ENCODE data around the gene SLC18A3.

SLC18A3 gene

DNA sequence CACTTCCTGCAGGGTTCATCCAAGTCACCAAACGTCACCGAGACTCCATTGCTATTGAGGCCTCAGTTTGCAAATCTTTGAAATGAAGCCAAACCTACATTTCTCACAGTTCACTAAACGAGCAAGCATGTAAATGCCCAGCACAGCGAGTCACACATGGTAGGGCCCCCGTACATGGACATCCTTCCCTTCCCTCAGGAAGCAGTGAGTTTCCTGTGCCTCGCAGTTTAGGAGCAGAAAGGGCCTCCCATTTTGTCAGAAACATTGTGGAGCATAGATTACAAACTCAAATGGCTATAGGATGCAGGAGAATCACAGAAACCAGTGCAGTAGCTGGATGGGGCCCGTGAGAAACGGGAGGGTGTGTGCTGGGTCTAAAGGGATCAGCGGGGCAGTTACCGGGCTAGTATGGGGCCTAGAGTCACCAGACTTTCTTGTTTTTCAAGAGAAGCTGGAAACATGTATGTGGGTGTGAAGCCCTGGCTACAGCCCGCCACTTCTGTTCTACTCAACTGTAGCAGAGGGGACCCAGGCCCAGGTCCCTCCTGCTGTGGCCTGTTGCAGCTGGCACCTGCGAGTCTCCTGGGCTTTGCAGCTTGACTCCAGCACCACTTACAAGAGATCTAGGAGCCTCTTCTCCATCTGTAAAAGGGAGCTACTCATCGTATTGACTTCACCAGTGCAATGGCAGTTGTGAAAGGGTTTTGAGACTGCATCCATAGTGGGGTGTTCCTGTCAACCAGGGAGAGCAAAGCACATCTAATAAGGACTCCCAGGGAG lies 14.2 kb upstream of the SLC18A3 start:
- no peak for DNase-seq (ENCODE audit: low spot score)
- FAIRE-seq, result no peak

DNA sequence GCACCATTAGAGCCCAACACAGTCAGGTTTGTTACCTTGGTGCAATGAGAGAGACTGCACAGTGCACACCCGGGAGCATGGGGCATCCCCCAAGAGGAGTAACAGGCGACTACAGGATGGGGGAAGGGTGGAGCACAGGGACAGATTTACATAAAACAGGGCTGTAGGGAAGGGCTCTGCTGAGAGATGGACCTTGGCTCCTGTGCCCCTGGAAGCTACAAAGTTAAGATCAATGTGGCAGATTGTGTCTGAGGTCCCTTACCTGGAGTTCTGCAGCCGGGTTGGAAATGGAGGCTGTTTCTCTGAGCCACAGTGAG lies 13.7 kb upstream of the SLC18A3 start:
- DNase-seq (ENCODE audit: low spot score) (no peak), FAIRE-seq (no peak)

DNA sequence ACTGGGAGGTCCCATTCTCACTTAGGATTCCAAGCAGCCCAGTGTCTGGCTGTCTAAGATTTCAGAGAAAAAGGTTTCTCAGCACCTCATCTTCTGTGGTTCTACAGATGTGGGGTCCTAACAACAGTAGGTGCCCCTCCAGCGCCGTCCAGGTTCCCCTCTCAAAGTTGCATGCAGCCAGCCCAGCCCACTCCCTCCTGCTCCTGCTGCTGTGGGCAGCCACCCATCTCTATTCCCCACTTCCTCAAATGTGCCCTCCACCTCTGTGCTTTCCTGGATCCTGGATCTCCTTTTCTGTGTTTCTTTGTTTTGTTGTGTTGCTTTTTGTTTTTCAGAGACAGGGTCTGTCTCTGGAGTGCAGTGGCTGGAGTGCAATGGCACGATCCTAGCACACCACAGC lies 13.3 kb upstream of the SLC18A3 start:
- FAIRE-seq (no peak), DNase-seq (ENCODE audit: low spot score) (no peak)

DNA sequence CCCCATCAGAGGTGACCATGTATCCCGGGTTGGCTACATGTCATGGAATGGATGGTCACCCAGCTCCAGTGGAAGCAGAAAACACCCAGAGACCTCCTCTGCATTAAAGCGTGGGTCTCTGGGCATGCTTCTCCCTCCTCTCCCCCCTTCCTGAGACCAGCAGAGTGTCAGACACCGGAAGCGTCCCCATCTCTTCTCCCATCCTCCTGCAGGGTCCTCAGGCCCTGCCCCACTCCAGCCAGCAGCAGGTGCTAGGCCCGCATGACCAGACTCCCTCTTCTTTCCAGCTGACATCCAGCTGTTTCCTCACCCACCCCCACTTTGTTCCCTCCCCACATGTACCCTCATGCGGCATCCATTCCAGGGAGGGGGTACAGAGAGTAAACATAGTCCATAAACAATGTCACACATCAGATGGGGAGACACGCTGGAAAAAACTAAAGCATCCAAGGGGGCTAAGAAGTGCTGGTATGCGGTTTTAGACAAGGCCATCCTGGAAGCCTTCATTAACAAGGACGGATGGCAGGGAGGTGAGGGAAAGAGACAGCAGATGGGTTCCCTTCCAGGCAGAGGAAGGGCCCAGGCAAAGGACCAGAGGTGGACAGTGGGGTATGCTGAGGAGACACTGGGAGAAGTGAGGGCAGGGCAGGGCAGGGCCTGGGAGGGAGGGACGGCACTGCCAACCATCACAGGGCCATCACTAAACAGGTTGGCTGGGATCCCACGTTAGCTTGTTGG lies 12.5 kb upstream of the SLC18A3 start:
- DNase-seq (ENCODE audit: low spot score) (no peak), FAIRE-seq (no peak)

DNA sequence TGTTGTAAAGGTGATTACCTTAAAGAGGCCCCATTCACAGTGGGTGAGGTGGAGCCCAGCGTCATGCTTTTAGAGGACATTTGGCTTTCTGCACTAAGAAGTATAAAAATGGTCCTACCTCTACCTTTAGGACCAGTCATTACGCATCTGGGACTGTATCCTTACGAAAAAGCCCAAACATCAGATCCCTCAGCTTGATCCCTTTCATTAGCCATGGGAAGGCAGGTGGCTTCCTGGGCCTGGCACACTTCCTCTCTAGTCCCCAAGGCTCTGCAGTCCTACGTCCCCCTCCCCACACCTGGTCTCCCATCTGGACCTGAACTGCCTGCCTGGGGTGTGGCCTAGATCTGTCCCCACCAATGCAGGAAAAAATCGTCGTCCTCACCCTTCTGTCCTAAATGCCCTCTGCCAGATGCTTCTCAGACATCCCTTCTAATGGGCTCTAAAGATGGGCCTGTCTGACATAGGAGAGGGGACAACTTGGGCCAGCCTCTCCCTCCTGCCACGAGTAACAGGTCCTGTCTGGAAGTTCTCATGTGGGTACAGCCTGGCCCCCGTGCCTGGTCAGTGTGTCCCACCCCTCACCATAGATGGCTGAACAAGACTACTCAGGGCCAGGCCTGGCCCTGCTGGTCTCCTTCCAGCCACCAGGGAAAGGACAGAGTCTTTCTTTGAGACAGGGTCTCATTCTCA lies 11.8 kb upstream of the SLC18A3 start:
- FAIRE-seq (no peak), DNase-seq (ENCODE audit: low spot score) (no peak)

DNA sequence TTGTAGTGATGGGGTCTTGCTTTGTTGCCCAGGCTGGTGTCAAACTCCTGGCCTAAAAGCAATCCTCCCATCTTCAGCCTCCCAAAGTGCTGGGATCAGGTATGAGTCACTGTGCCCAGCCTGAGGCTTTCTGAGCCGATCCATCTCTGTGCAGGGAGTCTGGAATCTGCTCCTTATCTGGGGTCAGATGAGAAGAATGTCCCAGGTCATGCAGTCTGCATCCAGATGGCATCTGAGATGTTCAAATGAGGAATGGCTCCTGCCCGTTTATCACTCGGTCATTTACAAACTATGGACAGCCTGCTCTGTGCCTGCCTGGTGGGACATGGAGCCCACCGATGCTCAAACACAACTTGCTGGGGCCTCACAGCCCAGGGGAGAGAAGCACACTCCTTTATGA lies 11.1 kb upstream of the SLC18A3 start:
- no peak for FAIRE-seq
- peak; percentile 38 for DNase-seq (ENCODE audit: low spot score)

DNA sequence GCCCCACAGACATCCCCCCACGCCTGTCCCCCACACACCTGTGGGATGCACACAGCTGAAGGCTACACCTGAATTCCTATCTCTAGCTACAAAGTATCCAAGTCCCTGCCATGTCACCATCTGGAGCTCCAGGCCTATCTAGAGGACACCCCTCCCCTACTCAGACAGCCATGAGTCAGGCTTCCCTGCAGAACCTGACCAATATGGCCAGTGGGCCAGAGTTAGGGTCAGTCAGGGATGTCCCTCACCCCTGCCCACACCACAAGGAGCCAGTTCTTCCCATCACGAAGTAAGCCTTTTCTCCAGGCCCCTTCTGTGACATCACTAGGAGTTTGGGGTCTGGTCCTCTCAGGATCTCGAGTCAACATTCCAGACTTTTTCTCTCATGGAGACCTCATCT lies 10.6 kb upstream of the SLC18A3 start:
- FAIRE-seq (no peak), DNase-seq (ENCODE audit: low spot score) (no peak)

DNA sequence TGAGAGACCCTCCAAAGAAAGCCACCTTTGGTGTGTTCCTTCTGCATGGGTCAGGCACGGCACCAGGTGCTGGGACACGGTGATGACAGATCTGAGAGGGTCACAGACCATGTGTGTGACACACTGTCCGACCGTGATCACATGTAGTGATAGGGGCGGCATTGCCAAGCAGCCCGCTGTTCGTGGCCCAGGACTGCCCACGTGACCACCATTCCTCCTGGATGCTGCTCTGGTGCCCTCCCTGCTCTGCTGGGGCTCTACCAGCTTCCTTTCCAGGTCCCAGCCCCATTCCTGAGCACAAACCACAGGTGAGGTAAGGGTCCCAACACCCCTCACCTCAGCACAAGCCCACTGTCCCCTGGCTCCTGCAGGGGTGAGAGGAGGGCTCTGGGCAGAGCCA lies 10.1 kb upstream of the SLC18A3 start:
- FAIRE-seq, result no peak

DNA sequence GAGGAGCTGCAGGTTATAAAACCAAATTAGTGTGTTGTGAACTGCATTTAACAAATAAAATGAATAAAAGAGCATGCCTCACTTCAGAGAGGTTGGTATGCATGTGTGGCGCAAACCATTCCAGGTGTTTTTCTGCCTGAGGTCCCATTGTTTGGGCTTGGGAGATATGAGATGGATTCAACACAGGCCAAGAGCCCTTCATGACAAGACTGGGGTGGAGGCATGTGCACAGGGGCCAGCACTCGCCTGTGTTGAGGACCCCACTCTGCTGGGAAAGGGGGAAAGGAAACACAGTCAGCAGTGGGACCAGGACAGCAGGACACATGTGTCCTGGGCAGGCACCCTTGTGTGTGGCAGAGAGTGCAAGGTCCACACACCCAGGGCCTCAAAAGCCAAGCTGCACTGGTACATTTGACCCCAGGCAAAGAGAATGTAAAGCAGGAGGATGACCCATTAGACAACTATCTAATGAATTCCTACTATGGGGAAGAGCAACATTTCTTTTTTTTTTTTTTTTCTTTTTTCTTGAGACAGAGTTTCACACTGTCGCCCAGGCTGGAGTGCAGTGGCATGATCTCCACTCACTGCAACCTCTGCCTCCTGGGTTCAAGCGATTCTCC lies 9.2 kb upstream of the SLC18A3 start:
- no peak for DNase-seq (ENCODE audit: low spot score)
- FAIRE-seq, result no peak

More for the DNA sequence above, 10.1 kb upstream of the SLC18A3 start:
- no peak for DNase-seq (ENCODE audit: low spot score)

DNA sequence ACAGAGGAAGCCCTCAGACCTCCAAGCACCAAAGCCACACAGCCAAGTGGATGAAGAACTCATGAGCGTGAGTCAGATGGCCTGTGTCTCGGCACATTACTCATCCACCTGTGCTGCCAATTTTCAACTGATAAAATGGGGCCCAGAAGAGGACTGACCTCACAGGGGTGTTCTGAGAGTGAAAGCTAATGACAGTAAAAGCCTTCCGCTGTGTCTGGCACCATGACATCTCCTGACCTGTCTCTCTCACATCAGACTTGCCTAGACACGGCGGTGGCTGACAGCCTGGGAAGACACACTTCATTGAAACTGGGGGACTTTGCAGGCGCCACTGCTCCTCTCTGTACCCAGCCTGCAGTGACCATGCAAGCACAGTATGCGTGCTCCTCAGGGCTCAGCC lies 8.3 kb upstream of the SLC18A3 start:
- no peak for FAIRE-seq
- DNase-seq (ENCODE audit: low spot score), result peak; percentile 60

DNA sequence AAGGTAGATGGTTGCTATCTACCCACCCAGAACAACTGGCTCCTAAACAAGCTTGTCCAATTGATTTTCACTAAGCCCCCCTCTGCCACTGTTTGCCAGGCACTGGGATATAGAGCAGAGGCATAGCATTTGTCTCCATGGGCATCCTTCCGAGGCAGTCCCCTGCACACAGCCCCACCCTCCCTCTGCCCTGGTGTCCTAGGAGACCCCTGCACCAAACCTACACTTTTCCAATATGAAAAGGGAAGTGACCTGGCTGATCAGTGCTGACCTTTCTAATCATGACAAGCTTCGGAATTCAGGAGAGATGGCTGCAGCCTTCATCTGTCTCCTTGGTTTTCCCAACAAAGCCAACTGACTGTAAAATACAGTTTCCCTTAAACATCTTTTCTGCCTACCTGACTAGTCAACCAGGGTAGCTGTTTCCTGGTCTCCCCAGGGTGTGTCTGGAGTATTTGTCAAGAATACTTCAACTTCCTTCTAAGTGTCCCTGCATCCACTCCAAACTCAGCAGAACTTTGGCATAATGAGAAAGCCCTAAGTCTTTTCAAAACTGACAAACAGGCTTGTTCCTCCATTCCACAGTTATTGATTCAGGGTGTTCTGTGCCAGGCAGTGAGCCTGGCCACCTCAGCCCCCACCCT lies 7.6 kb upstream of the SLC18A3 start:
- FAIRE-seq, result no peak
- DNase-seq (ENCODE audit: low spot score), result no peak

DNA sequence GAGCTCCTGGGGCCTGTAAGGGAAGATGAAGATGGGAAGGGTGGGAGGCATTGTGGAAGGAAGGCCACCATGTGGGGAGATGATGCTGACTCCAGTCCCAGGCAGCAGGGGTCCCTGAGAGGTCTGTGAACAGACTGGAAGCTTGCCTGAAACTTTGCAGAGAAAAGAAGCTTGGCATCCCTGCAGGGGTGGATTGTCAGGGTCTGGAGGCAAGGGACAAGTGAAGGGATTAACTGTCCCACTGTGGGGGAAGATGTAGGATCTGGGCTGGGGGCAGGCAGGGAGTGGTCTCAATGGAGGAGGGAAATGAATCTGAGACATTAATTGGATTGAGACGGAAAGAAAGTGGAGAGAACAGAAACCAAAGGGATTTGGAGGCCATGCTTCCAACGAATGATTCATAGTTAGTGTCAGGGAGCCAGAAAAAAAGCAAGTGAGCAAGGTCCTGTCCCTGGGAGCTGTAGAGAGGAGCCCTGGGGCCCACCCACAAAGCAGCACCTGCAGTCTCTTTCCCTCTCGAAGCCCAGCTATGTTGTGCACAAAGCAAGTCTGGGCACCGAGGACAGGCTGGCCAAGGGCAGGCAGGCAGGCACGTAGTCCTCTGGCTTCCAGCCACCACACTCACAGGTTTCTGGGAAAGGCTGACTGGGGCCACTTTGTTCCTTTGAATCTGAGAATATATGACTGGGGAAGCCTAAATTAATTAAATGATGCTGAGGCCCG lies 4.7 kb upstream of the SLC18A3 start:
- no peak for DNase-seq (ENCODE audit: low spot score)
- no peak for FAIRE-seq

DNA sequence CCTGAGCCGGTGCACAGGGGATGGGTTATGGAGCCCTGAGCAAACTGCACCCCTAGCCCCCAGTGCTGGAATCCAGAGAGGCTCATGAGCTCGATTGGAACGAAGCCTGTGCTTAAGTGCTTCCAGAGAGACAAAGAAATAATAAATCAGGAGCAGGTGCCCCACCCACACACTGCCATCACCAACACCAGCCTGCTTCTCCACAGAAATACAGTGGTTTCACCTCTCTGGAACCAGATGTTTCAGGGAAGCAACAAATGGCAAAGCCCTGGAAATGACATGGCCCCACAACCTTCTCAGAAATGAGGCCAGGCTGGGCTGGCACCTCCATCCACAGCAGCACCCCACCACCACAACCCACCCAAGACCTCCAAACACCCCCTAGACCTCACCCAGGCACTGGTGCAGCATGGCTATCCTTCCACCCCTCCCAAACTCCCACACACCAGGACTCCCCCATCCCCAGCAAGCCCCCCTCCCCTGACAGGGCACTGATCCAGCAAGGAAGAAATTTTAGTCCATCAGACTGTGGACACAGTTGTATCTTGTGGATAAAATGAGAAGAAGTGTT lies 4.1 kb upstream of the SLC18A3 start:
- DNase-seq (ENCODE audit: low spot score), result no peak
- FAIRE-seq, result no peak

DNA sequence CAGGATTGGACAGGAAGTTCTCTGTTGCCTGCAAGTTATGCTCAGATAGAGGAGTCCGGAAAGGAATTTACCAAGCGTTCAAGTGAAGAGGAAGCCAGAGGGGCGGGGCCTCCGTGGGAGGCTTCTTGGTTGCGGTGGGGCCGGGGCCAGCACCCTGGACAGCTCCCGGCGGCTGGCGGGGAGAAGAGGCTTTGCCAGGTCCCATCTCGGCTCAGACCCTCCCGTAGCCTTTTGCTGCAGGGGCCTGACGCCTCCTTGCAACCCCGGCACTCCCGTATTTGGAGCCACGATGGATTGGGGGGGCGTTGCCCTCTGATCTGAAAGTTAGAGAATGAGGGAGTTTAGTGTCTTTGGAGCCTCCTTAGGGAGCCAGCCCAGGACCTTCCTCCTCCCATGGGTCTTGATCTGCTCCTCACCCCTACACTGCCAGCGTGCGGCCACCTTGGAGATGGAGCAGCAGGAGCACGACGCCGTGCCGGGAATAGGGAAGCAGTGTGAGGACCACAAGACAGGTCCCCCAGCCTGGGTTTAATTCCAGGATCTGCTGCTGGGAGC lies 3.1 kb upstream of the SLC18A3 start:
- FAIRE-seq (no peak), DNase-seq (ENCODE audit: low spot score) (peak; percentile 55)

DNA sequence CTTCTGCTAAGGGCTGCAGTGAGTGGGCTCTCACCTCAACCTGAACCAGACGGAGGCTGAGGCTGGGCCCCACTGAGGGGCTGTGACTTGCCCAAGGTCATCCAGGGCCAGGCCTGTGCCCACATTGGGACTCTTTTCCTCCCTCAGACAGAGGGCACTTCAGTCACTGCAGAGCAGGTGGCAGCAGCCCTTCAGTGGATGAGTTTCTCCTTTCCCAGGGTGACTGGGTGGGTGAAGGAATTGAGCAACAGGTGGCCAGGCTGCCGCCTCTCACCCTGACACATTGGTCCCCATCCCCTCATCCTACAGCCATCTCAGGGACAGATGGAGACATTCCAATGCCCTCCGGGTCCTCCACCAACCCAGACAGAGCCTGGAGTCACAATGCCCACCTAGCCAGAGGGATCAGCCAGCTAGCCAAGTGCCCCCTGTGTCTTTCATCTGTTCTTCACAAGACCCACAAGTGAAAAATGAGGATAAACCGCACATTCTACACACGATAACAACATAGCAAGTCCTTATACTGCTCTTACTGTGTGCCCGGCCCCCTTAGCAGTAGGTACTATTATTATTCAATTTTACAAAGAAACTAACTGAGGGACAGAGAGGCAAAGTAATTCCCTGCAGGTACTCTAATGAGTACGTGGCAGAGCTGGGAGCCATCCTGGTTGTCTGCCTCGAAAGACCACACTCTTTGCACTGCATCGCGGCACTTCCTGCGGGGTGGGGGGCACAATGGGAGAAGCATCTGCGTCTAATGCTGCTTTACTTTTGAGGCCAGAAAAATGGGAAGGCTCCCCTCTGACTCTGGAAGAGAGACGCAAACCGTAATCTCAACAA lies 1.7 kb upstream of the SLC18A3 start:
- DNase-seq (ENCODE audit: low spot score), result no peak

DNA sequence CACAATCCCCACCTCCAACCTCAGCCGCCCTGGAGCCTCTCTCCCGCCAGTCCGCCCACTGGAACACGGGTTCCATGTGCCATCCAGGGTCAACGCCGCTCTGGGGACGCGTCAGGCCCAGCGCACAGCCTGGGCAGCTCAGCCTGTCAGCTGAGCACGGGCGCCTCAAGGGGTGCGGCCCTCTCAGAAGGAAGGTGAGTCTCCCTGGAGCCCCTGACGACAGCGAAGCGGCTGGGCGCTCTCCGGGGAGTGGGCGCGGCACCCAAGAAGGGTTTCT lies 1.2 kb upstream of the SLC18A3 start:
- DNase-seq (ENCODE audit: low spot score), result no peak
- FAIRE-seq, result no peak

More for the DNA sequence above, 1.7 kb upstream of the SLC18A3 start:
- FAIRE-seq, result no peak

DNA sequence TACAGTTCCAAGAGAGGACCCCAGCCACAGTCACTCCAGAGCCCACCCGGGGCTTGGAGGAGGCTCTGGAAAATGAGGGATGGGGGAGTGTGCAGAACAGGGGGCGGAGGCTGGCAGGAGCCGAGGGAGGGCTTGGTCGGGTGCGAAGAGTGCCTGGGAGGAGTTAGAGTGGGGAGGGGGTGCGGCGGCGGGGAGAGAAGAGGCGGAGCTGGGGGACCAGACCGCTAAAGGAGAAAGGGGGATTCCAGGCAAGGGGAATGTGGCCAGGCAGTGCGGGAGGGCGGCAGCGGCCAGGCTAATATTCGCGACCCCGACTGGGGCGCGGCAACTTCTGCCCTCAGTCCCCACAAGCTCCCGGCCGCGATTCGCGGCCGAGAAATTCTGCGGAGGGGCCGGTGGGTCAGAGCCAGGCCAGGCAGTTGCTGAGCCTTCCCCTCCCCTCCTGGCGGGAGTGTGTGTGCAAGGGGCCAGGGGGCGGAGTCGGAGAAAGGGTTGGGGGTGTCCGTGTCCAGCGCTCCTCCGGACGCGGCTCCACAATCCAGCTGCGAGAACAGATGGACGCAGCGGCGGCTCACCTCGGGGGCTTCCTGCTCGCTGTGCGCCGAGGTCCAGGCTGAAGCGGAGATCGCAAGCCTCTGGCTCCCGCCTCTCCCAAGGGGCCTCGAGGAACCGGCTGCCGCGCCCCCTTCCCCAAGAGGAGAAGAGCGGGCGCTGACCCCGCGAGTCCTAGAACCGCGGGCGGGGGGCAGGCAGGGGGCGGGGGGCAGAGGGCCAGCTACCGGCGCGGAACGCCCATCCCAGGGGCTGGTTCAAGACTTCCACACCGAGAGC lies 612 bp upstream of the SLC18A3 start:
- DNase-seq (ENCODE audit: low spot score) (no peak), FAIRE-seq (no peak)

DNA sequence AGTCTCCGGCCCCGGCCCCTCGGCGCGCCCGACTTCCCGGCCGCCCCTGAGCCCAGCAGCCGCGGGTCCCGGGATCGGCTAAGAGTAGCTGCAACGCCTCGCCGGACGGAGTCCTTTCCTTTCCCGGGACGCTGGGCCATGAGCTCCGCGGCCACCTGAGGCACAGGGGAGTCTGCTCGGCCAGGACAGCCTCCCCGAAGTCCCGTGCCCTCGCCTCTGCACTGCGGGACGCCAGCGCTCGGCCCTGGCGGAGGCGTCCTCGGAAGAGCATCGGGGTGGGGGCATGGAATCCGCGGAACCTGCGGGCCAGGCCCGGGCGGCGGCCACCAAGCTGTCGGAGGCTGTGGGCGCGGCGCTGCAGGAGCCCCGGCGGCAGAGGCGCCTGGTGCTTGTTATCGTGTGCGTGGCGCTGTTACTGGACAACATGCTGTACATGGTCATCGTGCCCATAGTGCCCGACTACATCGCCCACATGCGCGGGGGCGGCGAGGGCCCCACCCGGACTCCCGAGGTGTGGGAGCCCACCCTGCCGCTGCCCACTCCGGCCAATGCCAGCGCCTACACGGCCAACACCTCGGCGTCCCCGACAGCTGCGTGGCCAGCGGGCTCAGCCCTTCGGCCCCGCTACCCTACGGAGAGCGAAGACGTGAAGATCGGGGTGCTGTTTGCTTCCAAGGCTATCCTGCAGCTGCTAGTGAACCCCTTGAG lies 502 bp downstream of the SLC18A3 start:
- no peak for DNase-seq (ENCODE audit: low spot score)
- FAIRE-seq, result no peak
